ENCODE measurements around the gene ADGRF1.

ADGRF1 gene

DNA sequence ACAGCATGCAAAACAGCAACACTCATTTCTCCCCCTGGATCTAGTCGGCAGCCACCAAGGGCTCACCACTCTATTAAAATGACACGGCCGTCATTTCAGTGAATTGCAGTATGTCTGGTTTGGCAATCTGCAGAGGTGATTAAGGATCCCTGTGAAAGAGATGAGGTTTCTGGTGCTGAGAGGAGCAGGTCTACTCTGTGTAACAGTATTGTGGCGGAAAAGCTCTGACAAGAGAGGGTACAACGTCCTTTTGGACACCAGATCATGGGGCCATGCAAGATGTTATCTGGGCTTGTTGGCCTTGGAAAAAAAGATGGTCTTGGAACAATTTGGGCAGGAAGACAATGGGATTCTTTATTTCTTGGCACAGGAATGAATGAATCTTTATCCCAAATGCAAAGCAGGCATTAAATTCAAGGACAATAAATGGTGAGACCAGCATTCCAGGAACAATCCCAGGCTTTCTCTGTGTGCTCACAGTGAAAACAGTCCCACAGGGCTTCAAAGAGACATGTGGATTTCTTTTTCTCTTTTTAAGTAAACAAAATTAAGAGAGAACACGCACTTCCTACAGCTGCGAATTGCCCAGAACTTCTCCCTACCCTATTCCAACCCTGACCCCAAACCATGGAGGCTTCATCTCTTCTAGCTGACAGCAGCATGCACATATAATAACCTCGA, 33.7 kb upstream of the ADGRF1 start:
- Histone ChIP-seq H3K9me3 (ENCODE audit: control insufficient read depth in 2 of 2, low read length in 2 of 2) (no peaks in the 10 kb centered on the region), H3K4me1 (ENCODE audit: control insufficient read depth, insufficient read depth, low read length) (peaks cover 12% of the 10 kb centered on the region), H3K27ac (ENCODE audit: low read length) (peak overlapping the region; percentile 24), H3K4me3 (ENCODE audit: low read length in 2 of 2) (no peak overlapping the region), H3K9ac (ENCODE audit: low read length in 2 of 2) (no peak overlapping the region), H3K27me3 (ENCODE audit: control insufficient read depth in 1 of 2, insufficient read depth in 2 of 2, low read length in 2 of 2) (no peaks in the 10 kb centered on the region), H3K36me3 (ENCODE audit: control insufficient read depth in 2 of 2, insufficient read depth in 2 of 2, low read length in 2 of 2) (no peaks in the 10 kb centered on the region)

DNA sequence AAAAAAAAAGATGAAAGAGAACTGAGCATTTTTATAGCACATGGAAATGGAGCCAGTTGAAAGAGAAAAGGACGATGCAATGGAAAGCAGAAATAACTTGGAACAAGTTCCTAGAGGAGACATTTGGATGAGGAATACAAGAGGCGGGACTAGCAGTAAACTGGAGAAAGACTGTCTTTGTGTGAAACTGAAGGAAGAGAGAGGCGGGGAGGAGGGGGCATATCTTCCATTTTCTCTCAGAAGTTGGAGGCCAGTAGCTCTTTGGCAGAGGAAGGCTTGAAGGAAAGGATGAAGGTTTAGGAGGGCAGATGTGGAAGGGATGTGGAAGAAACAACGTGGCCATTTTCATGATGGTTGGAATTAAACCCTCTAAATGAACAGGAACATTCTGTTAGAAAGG, 33.0 kb upstream of the ADGRF1 start:
- no peaks in the 10 kb centered on the region for H3K9me3 ChIP-seq (ENCODE audit: control insufficient read depth in 2 of 2, low read length in 2 of 2)
- H3K9ac ChIP-seq (ENCODE audit: low read length in 2 of 2): no peak overlapping the region
- H3K36me3 ChIP-seq (ENCODE audit: control insufficient read depth in 2 of 2, insufficient read depth in 2 of 2, low read length in 2 of 2): no peaks in the 10 kb centered on the region
- peaks cover 12% of the 10 kb centered on the region for H3K4me1 ChIP-seq (ENCODE audit: control insufficient read depth, insufficient read depth, low read length)
- no peak overlapping the region for H3K4me3 ChIP-seq (ENCODE audit: low read length in 2 of 2)
- no peaks in the 10 kb centered on the region for H3K27me3 ChIP-seq (ENCODE audit: control insufficient read depth in 1 of 2, insufficient read depth in 2 of 2, low read length in 2 of 2)
- H3K27ac ChIP-seq (ENCODE audit: low read length): no peak overlapping the region

DNA sequence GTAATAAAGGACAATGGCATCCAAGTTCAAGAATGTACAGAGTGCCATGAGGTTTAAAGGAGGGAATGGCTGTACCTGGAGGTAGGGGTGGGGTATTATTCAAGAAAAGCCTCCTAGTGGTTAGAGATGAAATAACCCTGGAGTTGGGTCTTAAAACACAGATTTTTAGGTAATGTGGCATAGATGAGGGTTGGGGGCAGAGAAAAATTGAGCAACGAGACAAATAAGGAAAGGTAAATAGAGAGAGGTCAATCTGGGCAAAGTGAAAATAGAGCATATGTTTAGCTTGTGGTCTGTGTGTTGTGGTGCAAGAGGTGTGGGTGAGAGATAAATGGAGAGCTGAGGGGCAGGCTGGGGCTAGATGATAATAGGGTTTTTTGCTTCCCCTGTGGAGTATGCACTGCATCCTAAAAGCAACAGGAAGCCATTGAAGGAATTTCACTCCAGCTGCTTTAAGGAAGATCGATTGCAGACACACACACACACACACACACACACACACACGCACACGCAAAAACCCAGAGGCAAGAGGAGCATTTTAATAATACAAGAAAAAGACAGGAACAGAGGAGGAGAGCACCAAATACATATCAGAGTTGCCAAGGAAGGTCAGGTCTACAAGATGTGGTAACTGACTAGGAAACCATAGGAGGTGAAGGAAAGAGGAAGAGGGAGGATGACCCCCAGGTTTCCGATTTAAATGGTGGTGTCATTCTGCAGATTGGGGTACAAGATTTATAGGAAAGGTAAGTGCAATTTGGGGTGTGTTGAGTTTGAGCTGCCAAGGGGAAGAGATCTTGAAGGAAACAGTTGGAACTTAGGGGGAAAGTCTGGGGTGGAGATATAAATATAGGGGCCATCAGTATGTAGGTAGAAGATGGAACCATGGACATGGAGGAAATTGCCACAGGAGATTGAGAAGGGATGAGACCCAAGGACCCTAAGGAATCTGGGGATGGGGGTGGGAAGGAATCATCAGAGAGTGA, 31.3 kb upstream of the ADGRF1 start:
- Histone ChIP-seq H3K4me3 (ENCODE audit: low read length in 2 of 2) (no peak overlapping the region), H3K27ac (ENCODE audit: low read length) (no peak overlapping the region), H3K36me3 (ENCODE audit: control insufficient read depth in 2 of 2, insufficient read depth in 2 of 2, low read length in 2 of 2) (no peaks in the 10 kb centered on the region), H3K9me3 (ENCODE audit: control insufficient read depth in 2 of 2, low read length in 2 of 2) (no peaks in the 10 kb centered on the region), H3K9ac (ENCODE audit: low read length in 2 of 2) (no peak overlapping the region), H3K27me3 (ENCODE audit: control insufficient read depth in 1 of 2, insufficient read depth in 2 of 2, low read length in 2 of 2) (no peaks in the 10 kb centered on the region), H3K4me1 (ENCODE audit: control insufficient read depth, insufficient read depth, low read length) (peaks cover 12% of the 10 kb centered on the region)

DNA sequence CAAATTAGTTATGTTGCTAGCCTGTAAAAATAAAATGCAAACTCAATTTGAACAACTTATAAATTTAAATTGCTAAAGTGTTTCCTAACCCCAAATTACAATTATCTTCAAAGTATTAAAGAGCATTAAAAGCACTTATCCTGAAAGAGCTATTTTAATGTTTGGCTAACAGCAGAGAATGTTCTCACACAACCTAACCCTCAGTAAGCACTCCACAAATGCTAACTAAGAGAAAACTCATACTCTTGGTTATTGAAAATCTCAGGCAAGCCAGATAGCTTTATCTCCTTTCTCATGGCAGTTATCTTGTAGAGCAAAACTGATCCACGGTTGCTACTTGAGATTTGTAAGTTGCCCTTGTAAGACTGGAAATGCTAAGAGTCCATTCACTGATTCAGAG, 30.5 kb upstream of the ADGRF1 start:
- Histone ChIP-seq H3K27ac (ENCODE audit: low read length) (no peak overlapping the region), H3K27me3 (ENCODE audit: control insufficient read depth in 1 of 2, insufficient read depth in 2 of 2, low read length in 2 of 2) (no peaks in the 10 kb centered on the region), H3K4me3 (ENCODE audit: low read length in 2 of 2) (no peak overlapping the region), H3K36me3 (ENCODE audit: control insufficient read depth in 2 of 2, insufficient read depth in 2 of 2, low read length in 2 of 2) (no peaks in the 10 kb centered on the region), H3K4me1 (ENCODE audit: control insufficient read depth, insufficient read depth, low read length) (peaks cover 12% of the 10 kb centered on the region), H3K9me3 (ENCODE audit: control insufficient read depth in 2 of 2, low read length in 2 of 2) (no peaks in the 10 kb centered on the region), H3K9ac (ENCODE audit: low read length in 2 of 2) (no peak overlapping the region)

DNA sequence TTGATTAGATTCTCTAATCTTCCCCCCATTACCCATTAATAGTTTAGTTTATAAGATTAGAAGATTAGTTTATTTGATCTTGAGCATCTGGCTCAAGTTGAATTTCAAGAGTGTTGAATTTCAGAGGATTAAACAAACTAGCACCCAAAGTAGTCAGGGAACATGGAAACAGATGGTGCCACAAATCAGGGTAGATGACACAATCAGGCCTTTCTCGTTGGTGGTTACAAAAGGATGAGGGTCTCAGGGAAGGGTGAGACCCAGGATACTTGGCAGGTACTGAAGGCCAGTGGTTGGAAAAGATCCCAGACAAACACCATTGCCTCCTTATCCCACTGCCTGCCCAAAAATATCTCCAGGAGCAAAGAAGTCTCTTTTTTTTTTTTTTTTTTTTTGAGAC, 29.5 kb upstream of the ADGRF1 start:
- Histone ChIP-seq H3K27me3 (ENCODE audit: control insufficient read depth in 1 of 2, insufficient read depth in 2 of 2, low read length in 2 of 2) (no peaks in the 10 kb centered on the region), H3K4me1 (ENCODE audit: control insufficient read depth, insufficient read depth, low read length) (peaks cover 8% of the 10 kb centered on the region), H3K4me3 (ENCODE audit: low read length in 2 of 2) (no peak overlapping the region), H3K36me3 (ENCODE audit: control insufficient read depth in 2 of 2, insufficient read depth in 2 of 2, low read length in 2 of 2) (no peaks in the 10 kb centered on the region), H3K27ac (ENCODE audit: low read length) (no peak overlapping the region), H3K9ac (ENCODE audit: low read length in 2 of 2) (no peak overlapping the region), H3K9me3 (ENCODE audit: control insufficient read depth in 2 of 2, low read length in 2 of 2) (no peaks in the 10 kb centered on the region)

DNA sequence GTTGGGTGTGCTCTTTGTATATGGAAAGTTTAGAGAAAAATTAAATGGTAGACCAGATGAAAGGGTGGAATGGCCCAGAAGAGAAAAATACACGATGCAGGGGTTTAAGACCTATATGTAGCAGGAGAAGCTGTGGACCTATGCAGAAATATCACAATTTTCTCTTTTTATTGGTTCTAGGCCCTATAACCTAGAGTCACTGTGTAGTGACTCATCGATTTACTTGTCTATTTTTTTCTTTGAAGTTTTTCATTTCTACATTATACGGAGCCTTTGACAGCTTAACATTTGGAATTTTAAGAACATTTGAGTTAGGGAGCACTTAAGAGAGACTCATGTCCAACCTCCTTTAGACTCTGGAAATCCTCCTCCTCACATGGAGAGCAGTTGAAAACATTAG, 28.3 kb upstream of the ADGRF1 start:
- Histone ChIP-seq H3K36me3 (ENCODE audit: control insufficient read depth in 2 of 2, insufficient read depth in 2 of 2, low read length in 2 of 2) (no peaks in the 10 kb centered on the region), H3K9me3 (ENCODE audit: control insufficient read depth in 2 of 2, low read length in 2 of 2) (no peaks in the 10 kb centered on the region), H3K4me1 (ENCODE audit: control insufficient read depth, insufficient read depth, low read length) (peaks cover 1% of the 10 kb centered on the region), H3K27me3 (ENCODE audit: control insufficient read depth in 1 of 2, insufficient read depth in 2 of 2, low read length in 2 of 2) (no peaks in the 10 kb centered on the region), H3K9ac (ENCODE audit: low read length in 2 of 2) (no peak overlapping the region), H3K27ac (ENCODE audit: low read length) (no peak overlapping the region), H3K4me3 (ENCODE audit: low read length in 2 of 2) (no peak overlapping the region)

DNA sequence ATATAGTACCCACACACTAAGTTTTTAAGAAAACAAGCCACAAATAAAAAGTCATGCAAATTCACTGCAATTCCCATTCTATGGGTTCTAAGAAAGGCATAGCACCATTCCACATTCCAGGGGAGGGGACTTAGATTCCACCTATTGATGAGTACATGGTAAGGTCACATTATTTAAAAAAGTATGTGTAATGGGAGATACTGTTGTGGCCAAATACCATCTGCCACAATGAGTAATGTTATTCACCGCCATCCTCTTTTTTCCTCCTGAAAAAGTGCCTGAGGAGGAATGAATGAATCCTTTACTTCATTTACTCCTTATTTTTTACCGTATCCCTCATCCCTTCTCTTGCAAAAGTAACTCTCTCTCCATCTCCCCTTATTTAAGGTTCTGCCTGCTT, 27.0 kb upstream of the ADGRF1 start:
- H3K27ac ChIP-seq (ENCODE audit: low read length): no peak overlapping the region
- H3K4me3 ChIP-seq (ENCODE audit: low read length in 2 of 2): no peak overlapping the region
- H3K9ac ChIP-seq (ENCODE audit: low read length in 2 of 2): no peak overlapping the region
- H3K36me3 ChIP-seq (ENCODE audit: control insufficient read depth in 2 of 2, insufficient read depth in 2 of 2, low read length in 2 of 2): no peaks in the 10 kb centered on the region
- H3K27me3 ChIP-seq (ENCODE audit: control insufficient read depth in 1 of 2, insufficient read depth in 2 of 2, low read length in 2 of 2): no peaks in the 10 kb centered on the region
- no peaks in the 10 kb centered on the region for H3K4me1 ChIP-seq (ENCODE audit: control insufficient read depth, insufficient read depth, low read length)
- no peaks in the 10 kb centered on the region for H3K9me3 ChIP-seq (ENCODE audit: control insufficient read depth in 2 of 2, low read length in 2 of 2)

DNA sequence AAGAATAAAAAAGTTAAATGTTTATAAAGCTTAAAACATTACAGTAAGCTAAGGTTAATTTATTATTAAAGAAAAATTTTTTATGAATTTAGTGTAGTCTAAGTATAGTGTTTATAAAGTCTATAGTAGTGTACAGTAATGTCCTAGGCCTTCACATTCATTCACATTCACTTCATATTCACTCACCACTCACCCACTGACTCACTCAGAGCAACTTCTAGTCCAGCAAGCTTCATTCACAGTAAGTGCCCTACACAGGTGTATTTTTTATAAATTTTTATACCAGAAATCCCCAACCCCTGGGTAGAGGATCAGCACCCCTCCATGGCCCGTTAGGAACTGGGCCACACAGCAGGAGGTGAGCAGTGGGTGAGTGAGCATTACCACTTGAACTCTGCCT, 24.3 kb upstream of the ADGRF1 start:
- no peaks in the 10 kb centered on the region for H3K9me3 ChIP-seq (ENCODE audit: control insufficient read depth in 2 of 2, low read length in 2 of 2)
- H3K27ac ChIP-seq (ENCODE audit: low read length): no peak overlapping the region
- H3K4me1 ChIP-seq (ENCODE audit: control insufficient read depth, insufficient read depth, low read length): peaks cover 8% of the 10 kb centered on the region
- no peak overlapping the region for H3K9ac ChIP-seq (ENCODE audit: low read length in 2 of 2)
- no peak overlapping the region for H3K4me3 ChIP-seq (ENCODE audit: low read length in 2 of 2)
- no peaks in the 10 kb centered on the region for H3K36me3 ChIP-seq (ENCODE audit: control insufficient read depth in 2 of 2, insufficient read depth in 2 of 2, low read length in 2 of 2)
- no peaks in the 10 kb centered on the region for H3K27me3 ChIP-seq (ENCODE audit: control insufficient read depth in 1 of 2, insufficient read depth in 2 of 2, low read length in 2 of 2)

DNA sequence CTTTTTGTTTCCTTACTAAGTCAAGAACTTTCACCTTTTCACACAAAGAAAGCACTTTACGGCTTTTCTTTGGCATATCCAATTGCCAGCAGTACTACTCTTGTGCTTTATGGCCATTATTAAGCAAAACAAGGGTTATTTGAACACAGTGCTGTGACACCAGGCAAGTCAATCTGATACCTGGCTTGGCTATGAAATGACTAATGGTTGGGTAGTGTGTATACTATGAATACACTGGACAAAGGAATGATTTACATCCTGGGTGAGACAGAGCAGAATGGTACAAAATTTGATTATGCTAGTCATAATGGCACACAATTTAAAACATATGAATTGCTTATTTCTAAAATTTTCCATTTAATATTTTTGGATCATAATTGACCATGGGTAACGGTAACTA, 22.1 kb upstream of the ADGRF1 start:
- Histone ChIP-seq H3K4me1 (ENCODE audit: control insufficient read depth, insufficient read depth, low read length) (peaks cover 12% of the 10 kb centered on the region), H3K4me3 (ENCODE audit: low read length in 2 of 2) (no peak overlapping the region), H3K36me3 (ENCODE audit: control insufficient read depth in 2 of 2, insufficient read depth in 2 of 2, low read length in 2 of 2) (no peaks in the 10 kb centered on the region)

DNA sequence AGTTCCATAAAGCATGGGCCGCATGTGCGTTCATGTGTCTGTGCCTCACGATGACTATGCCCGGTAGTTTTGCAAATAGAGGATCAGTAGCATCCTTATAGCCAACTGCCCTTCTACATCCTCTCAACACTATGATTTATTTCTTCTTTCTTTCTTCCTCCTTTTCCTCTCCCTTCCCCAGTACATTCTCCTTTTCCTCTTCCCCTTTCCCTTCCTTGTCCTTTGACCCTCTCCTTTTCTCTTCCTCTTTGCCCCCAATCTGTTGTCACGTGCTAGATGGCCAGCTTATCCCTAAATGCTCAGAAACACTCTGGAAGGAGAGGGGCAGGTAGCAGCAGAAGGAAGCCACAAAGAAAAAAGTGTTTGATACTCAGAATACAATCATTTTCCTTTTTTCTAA, 20.2 kb upstream of the ADGRF1 start:
- Histone ChIP-seq H3K36me3 (ENCODE audit: control insufficient read depth in 2 of 2, insufficient read depth in 2 of 2, low read length in 2 of 2) (no peaks in the 10 kb centered on the region), H3K4me1 (ENCODE audit: control insufficient read depth, insufficient read depth, low read length) (peaks cover 12% of the 10 kb centered on the region), H3K27ac (ENCODE audit: low read length) (no peak overlapping the region), H3K27me3 (ENCODE audit: control insufficient read depth in 1 of 2, insufficient read depth in 2 of 2, low read length in 2 of 2) (no peaks in the 10 kb centered on the region), H3K9me3 (ENCODE audit: control insufficient read depth in 2 of 2, low read length in 2 of 2) (no peaks in the 10 kb centered on the region), H3K9ac (ENCODE audit: low read length in 2 of 2) (no peak overlapping the region), H3K4me3 (ENCODE audit: low read length in 2 of 2) (no peak overlapping the region)

More for the DNA sequence above, 22.1 kb upstream of the ADGRF1 start:
- Histone ChIP-seq H3K27ac (ENCODE audit: low read length) (no peak overlapping the region), H3K9ac (ENCODE audit: low read length in 2 of 2) (no peak overlapping the region), H3K9me3 (ENCODE audit: control insufficient read depth in 2 of 2, low read length in 2 of 2) (no peaks in the 10 kb centered on the region), H3K27me3 (ENCODE audit: control insufficient read depth in 1 of 2, insufficient read depth in 2 of 2, low read length in 2 of 2) (no peaks in the 10 kb centered on the region)

All from stomach smooth muscle (tissue), 2 donors.